HG03575 (cell line): Measurements from ENCODE around the gene SPRY2.
"Not testable (repeated sequence)": the region's sequence is repeated elsewhere in the genome, so short reads cannot be mapped to it uniquely, and the experiment has no call there.

ENCODE experiments used
- ATAC-seq: cut with Tn5 transposase; IDR thresholded peaks from one replicate; pipeline ENCODE4 v1.9.1; 2021; ENCODE audit not compliant: unreplicated experiment, insufficient number of reproducible peaks, low FRiP score; ENCODE audit errors: extremely low read depth

Gene SPRY2

GRCh38 chr13:80359414-80359777 is 18.5 kb upstream of the SPRY2 start:
- no peak for ATAC-seq

DNA sequence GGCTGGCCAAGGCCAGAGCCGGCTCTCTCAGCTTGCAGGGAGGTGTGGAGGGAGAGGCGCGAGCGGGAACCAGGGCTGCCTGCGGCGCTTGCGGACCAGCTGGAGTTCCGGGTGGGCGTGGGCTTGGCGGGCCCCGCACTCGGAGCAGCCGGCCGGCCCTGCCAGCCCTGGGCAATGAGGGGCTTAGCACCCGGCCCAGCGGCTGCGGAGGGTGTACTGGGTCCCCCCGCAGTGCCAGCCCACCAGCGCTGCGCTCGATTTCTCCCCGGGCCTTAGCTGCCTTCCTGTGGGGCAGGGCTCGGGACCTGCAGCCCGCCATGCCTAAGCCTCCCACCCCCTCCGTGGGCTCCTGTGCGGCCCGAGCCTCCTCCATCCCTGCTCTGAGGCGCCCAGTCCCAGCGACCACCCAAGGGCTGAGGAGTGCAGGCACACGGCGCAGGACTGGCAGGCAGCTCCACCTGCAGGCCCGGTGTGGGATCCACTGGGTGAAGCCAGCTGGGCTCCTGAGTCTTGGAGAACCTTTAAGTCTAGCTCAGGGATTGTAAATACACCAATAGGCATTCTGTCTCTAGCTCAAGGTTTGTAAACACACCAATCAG is 14.7 kb upstream of the SPRY2 start:
- not testable (repeated sequence) for ATAC-seq

DNA sequence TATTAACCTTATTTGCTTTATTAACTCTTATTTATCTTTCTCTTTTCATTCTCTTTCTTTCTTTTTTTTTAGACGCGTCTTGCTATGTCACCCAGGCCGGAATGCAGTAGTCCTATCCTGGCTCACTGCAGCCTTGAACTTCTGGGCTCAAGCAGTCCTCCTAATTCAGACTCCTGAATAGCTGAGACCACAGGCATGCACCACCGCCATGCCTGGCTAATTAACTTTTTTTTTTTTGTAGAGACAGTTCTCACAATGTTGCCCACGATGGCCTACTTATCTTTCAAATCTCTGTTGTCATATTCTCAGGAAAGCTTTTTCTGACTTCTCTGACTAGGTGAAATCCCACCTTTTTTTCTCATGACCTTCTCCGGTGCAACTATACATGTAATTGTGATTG is 7.8 kb upstream of the SPRY2 start:
- ATAC-seq: no peak

DNA sequence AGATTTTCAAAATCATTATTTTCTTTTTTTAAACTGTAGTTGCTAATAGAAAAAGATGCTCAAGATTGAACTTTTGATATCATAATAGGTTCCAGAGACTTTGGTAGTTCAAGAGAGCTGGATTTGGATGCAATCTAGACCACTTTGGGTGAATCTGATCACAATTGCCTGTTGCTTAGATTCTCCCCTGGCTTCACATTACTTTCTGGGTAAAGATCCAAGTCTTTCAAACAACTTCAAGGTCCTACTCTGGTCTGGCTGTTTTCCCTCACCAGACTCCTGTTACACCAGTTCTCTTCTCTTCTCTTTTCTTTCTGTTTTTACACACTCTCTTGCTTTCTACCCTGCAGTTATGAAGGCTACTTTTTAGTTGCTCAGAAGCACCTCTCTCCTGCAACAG is 7.4 kb upstream of the SPRY2 start:
- no peak for ATAC-seq

DNA sequence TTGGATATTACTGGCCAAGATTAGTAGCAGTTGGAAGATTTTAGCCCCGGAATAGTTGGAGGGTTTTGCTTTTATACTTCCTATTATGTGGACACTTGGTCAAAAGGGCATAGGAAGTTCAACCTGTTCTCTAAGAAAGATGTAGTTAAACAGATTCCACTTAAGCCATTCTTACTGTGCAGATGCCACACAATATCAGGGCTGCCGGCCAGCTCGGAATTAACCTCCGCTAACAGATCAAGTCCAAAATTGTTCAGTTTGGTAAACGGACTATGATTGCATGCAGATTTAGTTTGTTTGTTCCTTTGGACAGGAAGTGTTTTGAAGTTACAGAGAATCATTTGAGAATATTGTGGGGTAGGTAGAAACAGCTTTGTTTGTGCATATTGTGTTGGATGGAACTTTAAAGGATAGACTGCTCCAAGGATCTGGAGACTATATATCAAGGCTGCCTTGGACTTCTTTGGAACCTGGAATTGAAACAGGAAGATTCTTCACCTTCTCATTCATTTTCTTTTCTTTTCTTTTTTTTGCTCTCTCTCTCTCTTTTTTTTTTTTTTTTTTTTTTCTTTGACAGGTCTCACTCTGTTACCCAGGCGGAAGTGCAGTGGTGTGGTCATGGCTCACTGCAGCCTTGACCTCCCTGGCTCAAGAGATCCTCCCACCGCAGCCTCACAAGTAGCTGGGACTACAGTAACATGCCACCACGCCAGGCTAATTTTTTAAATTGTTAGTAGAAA is 5.0 kb upstream of the SPRY2 start:
- ATAC-seq: no peak

GRCh38 chr13:80344032-80344431 is 3.1 kb upstream of the SPRY2 start:
- not testable (repeated sequence) for ATAC-seq

GRCh38 chr13:80342471-80343371 is 1.8 kb upstream of the SPRY2 start:
- ATAC-seq: no peak

GRCh38 chr13:80341756-80342370 is 937 bp upstream of the SPRY2 start:
- no peak for ATAC-seq

DNA sequence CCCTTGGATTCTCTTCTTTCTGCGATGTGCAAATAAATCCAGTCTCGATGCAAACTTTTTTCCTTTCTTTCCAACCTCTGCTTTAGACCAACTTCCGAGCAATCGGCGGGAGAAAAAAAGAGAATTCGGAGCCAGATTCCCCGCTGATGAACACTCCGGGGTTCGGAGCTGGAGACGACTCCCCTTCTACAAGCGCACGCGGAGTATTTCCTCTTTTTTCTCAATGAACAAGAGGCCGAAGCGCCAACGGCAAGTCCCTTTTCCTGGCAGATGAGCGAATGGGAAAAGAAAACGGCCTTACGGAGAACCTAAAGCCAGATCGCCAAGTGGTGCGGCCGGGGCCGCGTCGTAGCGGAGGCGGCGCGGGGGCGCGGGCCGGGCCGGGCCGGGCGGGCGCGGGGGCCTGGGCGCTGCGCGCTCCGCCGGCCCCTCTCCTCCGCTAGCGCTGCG is 250 bp downstream of the SPRY2 start:
- no peak for ATAC-seq

- ATAC-seq: no peak
Observed at GRCh38 chr13:80339912-80340650, 845 bp downstream of the SPRY2 start.

DNA sequence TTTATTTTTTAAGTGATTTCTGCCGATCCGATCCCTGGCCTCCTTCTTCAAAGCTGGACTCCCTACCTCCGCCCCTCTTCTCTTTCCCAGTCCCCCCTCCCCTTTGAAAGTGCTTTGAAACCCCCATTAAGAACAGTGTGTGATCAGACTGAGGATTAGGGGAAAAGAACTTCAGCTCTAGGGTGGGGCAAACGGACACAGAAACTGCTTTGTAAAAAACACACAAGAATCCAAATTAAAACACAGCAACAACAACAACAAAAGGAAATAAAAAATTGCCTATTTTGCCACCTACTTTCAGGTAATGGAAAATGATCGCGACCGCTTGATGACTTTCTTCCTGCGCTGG is 1.4 kb downstream of the SPRY2 start:
- no peak for ATAC-seq

DNA sequence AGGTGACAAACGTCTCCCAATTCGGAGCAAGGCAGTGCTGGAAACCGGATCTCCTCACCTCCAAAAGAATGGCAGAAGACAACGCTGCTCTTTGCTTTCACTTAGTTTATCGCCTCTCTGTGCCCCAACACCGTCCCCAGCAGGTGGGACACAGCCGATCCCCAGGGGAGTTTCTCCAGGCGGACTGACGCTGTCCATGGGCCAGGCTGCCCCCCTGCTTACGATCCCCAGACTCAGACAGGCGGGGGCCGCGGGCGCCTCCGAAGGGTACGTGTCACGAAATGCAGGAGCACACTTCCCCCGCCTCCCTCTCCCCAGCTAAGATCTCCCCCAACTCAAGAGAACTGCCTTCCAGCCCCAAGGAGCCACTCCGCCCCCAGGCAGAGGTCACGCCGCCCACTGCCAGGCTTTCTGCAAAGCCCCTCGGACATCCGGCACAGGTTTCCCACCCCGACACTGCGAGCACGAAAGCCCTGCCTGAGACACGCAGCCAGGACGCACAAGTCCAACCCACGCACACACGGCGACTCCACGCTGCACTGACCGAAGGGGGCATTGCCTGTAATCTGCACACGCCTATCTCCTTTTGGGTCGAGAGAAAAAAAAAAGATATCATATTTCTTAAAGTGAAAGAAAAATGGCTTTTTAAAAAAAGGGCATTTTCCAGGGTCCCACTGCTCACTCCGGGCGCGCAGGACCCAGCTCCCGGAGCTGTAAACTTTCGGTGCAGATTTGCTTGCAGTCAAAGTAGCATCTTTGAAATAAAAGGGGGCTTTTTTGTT is 2.0 kb downstream of the SPRY2 start:
- no peak for ATAC-seq

- ATAC-seq: no peak
Observed at GRCh38 chr13:80337288-80338081, 3.4 kb downstream of the SPRY2 start.

GRCh38 chr13:80336776-80337287 is 4.1 kb downstream of the SPRY2 start:
- ATAC-seq: no peak

DNA sequence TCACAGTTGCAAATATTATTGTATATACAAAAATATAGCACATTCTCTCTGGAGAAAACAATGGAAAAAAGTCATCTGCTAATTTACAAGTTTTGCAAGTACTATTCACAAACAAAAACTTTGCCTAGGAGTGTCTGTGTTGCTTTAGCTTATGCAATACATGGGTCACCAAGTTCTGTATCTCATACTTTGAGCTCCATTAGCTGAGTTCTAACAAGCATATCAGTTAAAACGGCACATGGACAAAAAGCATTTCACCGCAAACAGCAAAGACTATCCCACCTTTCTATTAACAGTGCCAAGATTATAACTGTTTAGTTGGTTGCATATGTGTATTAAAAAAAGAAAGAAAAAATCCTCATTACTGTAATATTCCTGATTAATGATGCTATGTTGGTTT is 4.6 kb downstream of the SPRY2 start:
- ATAC-seq: no peak

DNA sequence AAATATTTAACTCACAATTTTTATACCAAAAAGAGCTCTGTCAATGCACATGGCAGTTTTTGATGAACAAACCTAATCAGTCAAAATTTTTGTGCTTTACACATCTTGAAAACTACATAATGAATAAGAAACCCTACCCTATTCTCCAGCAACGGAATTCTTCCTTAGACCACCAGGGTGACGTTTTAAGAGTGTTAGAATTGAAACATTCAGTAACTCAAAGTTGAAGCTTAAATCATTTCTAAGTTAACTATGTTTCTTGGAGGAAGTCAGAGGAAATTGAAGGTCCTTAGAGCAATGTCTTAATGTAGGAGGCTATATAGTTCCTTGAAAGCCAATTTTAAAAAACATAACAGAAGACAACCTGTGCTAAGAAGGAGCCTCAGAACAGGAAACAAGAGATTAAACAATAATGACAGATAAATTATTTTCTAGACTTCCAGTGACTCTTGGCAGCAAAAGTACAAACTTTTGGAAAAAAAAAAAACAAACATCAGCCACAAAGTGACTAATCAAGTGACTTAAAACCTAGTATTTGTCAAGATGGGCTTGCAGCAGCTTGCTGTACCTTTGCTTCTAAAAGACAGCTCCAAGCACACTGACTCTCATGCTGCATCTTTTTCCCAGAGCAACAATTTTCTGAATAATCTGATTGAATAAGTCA is 6.2 kb downstream of the SPRY2 start:
- ATAC-seq: no peak

GRCh38 chr13:80331984-80332383 is 8.9 kb downstream of the SPRY2 start:
- ATAC-seq: no peak
